Ramos (cell line): ENCODE data around the gene ILF3.

Experiments
- in situ Hi-C: fragments of 300-500 bp; cut with MboI; formaldehyde crosslinking; loops from one replicate; pipeline ENCODE4 v1.14.3; 2022; ENCODE audit warnings: low sequenced_read_pairs; ENCODE audit not compliant: unreplicated experiment

ILF3 gene

DNA sequence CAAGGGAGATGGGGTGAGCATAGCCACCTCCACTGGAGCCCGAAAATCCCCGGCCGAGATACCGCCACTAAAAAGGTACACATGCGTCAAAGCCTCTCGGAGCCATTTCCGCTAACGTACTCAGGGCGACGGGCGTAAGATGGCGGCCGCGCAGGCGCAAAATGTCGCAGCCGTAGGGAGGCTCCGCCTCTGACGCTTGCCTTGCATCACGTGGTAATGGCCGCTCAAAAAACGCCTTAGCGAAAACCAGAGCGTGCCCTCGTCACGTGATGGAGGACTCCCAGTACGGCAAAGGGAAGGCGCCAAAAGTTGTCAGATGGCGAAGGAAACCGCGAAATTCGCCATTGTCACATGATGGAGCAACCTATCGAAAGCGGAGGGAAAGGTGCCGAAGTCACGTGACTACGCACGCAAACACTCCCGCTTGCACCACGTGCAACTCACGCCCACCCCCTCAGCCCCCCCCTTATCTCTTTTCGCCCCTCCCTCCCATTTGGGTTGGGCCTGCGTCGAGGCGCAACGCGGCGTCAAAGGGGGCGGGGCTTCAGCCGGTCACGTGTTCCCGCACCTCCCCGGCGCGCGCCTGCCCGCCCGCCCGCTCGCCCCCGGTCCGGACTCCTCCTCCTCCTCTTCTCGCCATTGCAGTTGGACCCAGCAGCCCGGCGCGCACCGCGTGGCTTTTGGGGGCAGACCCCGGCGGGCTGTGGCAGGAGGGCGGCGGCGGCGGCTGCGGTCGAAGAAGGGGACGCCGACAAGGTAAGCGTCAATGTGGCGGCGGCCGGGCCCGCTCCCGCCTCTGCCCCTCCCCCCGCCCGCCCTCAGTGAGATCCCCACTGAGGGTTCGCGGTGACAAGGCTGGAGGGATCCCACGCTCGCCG lies at the start of gene ILF3:
Gene ILF3 (plus strand): TSS at position 615 of the 878 bp plus-strand sequence. CDS start 16,260 bp downstream, outside the sequence.
- in situ Hi-C loops, result no loop called here

GRCh38 chr19:10604460-10604980 lies 49.6 kb upstream of the ILF3 start:
- in situ Hi-C loops, result no loop called here

- in situ Hi-C loops, result no loop called here
Measured at GRCh38 chr19:10611907-10612306, 42.2 kb upstream of the ILF3 start.

- in situ Hi-C loops, result no loop called here
Measured at GRCh38 chr19:10612499-10613119, 41.5 kb upstream of the ILF3 start.

DNA sequence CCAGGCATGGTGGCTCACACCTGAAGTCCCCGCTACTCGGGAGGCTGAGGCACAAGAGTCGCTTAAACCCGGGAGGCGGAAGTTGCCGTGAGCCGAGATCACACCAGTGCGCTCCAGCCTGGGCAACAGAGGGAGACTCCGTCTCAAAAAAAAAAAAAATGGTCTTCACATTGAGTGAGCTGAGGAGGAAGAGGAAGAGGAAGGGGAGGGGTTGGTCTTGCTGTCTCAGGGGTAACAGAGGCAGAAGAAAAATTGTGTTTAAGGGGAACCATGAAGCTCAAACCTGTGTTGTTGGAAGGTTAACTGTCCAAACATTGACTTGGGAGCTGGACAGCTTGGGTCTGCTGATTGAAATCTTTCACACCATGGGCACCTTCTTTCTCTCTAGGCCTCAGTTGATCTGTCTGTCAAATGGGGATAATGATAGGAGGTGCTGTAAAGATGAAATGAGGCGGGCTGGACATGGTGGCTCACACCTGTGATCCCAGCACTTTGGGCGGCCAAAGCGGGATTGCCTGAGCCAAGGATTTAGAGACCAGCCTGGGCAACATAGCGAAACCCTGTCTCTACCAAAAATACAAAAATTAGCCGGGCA lies 38.6 kb upstream of the ILF3 start:
- in situ Hi-C loops, result no loop called here

- in situ Hi-C loops, result no loop called here
Measured at GRCh38 chr19:10617409-10618121, 36.6 kb upstream of the ILF3 start.

- in situ Hi-C loops, result no loop called here
Measured at GRCh38 chr19:10618846-10619245, 35.3 kb upstream of the ILF3 start.

- in situ Hi-C loops, result no loop called here
Measured at GRCh38 chr19:10620786-10621185, 33.4 kb upstream of the ILF3 start.

- in situ Hi-C loops, result no loop called here
Measured at GRCh38 chr19:10621966-10622365, 32.2 kb upstream of the ILF3 start.

DNA sequence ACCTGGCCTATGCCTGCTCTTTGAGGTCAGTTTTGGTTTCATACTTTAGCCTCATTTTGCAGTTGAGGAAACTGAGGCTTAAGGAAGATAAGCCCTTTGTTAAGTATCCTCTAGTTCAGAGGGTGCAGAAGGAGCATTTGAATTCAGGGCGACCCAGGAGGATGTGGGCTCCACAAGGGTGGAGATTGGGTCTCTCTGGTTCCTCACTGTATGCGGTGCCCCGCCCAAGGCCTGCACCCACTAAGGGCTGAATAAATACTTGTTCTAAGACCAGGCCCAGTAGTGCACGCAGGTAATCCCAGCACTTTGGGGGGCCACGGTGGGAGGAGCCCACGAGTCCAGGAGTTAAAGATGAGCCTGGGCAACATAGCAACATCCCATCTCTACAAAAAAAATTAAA lies 29.6 kb upstream of the ILF3 start:
- in situ Hi-C loops, result no loop called here

DNA sequence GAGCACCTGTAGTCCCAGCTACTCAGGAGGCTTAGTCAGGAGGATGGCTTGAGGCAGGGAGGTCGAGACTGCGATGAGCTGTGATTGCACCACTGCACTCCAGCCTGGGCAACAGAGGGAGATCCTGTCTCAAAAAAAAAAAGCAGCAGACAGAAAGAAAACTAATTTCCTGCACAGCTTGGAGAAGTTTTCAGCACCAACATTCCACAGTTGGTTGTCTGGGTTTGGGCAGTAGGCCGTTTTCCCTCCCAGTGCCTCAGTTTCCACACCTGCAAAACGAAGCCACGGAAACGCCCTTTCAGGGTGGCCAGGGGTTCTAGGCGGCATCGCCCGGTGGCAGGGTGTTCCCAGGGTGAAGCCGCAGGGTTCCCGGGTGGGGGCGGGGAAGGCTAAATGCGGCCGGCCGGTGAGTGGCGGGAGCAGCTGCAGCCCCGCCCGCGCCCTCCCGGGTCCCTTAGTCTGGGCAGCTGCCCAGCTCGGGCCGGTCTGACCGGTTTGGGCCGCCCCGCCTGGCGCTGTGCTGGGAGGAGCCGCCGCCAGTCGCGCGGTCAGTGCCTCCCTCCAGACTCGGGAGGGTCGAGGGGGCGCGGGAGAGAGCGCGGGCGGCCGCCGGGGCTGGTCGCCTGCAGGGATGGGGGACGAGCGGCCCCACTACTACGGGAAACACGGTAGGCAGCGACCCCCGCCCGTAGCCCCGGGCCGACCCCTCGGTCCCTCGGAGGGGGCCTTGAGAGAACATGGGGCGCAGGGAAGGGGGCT lies 29.0 kb upstream of the ILF3 start, which contains the start of gene SLC44A2:
Gene SLC44A2 (plus strand): TSS at position 551 of the 759 bp plus-strand sequence. CDS start 81 bp downstream, at position 632.
- in situ Hi-C loops, result no loop called here

DNA sequence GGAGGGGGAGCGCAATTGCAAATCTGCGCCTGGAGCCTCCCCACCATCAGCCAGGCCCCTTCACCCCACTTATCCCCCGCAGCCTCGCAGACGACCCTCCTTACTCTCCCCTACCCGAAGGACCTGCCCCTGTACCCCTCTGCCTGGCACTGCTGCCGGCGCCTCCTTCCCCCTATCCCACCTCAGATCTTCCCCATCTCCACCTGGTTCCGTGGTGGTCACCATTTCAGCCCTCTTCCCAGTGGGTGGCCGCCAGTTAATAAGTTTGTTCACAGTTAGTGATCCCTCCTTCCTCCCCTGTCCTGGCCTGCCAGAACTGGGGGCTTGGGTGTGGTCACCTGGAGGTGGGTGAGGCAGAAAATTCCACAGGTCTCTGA lies 28.4 kb upstream of the ILF3 start:
- in situ Hi-C loops, result no loop called here

DNA sequence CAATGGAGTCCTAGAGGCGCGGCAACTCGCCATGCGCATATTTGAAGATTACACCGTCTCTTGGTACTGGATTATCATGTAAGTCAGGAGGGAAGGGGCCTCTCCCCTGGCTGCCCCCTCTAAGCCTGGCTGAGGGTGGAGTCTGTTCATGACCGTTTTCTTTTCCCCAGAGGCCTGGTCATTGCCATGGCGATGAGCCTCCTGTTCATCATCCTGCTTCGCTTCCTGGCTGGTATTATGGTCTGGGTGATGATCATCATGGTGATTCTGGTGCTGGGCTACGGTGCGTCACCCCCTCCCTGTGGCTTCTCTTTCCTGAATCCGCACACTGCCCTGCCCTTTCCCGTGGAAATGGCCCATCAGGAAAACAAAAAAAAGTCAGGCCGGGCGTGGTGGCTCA lies 22.3 kb upstream of the ILF3 start:
- in situ Hi-C loops, result no loop called here

GRCh38 chr19:10634430-10634829 lies 19.7 kb upstream of the ILF3 start:
- in situ Hi-C loops, result no loop called here

- in situ Hi-C loops, result no loop called here
Measured at GRCh38 chr19:10634963-10635362, 19.2 kb upstream of the ILF3 start.

DNA sequence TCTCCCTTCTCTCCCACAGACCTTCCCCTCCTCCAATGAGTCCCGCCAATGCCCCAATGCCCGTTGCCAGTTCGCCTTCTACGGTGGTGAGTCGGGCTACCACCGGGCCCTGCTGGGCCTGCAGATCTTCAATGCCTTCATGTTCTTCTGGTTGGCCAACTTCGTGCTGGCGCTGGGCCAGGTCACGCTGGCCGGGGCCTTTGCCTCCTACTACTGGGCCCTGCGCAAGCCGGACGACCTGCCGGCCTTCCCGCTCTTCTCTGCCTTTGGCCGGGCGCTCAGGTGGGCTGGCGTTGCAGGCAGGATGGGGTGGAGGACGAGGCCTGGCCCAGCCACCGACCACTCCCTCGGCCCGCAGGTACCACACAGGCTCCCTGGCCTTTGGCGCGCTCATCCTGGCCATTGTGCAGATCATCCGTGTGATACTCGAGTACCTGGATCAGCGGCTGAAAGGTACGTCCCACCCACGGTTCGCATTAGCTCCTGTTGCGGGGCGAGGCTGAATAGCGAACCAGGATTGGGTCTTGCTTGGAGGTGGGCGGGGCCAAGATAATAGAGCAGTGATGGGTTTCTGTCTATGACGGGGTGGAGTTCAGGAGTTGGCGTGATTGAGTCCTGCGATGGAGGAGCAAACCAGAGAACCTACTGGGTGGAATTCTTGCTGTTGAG lies 17.7 kb upstream of the ILF3 start:
- in situ Hi-C loops, result no loop called here

GRCh38 chr19:10637894-10638293 lies 16.3 kb upstream of the ILF3 start:
- in situ Hi-C loops, result no loop called here

DNA sequence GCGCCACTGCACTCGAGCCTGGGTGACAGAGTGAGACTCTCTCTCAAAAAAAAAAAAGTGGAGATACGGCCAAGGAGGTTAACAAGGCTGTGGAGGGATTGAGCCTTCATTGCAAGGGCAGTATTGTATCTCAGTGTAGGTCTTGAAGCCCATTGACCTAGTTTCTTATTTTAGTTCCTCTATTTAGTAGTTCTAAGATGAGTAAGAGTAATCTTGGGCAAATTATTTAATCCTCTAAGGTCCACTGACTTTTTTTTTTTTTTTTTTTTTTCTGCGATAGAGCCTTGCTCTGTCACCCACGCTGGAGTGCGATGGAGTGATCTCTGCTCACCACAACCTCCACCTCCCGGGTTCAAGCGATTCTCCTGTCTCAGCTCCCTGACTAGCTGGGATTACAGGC lies 14.3 kb upstream of the ILF3 start:
- in situ Hi-C loops, result loop anchor here (5.0 kb wide), 1 partner anchor 58 kb away; no protein-coding TSS in a partner anchor

GRCh38 chr19:10640361-10640760 lies 13.8 kb upstream of the ILF3 start:
- in situ Hi-C loops, result loop anchor here (5.0 kb wide), 1 partner anchor 58 kb away; no protein-coding TSS in a partner anchor
